ENCODE data around the gene UNC93A.
"Not testable (repeated sequence)": the region's sequence is repeated elsewhere in the genome, so short reads cannot be mapped to it uniquely, and the experiment has no call there.

UNC93A gene

DNA sequence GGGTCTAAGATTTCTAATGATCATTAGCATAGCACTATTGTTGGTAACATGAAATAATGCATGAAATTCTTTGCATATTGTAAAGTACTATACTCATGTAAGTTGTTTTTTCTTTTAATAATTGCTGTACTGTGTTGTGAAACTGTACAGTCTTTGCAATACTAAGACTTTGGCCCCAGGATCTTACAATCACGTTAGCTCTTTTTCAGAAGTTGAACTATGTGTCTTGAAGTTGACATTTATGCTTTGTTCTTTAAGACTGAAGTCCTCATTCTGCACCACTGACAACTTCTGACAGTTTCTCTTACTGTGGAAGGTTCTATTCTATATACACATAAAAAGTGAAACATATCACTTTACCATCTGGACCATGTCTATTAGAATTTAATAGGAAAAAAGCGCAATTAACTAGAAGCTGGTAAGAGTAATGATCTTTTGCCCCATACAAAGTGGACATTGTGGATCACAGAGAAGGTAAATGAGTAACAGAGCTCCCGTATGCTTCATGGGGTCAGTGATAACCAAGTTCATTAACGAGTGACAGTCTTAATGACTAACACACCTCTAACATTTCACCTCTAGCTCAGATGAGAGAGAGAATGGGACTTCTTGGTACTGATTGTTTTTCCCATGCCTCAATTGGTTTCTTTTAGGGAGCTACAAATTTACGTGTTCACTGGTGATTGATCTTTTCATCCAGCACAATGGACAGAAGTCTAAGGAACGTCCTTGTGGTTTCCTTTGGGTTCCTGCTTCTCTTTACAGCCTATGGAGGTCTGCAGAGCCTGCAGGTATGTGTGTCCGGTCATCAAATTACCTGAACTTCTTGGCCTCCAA lies at the start of gene UNC93A:
Gene UNC93A (plus strand): TSS at position 530 of the 837 bp plus-strand sequence. CDS start 175 bp downstream, at position 705.
- TF ChIP-seq POLR2A (IDR thresholded peaks at IDR 0.05; ENCODE audit: extremely low read depth, insufficient read length) (no peak), MYC (IDR thresholded peaks at IDR 0.05; ENCODE audit: low read depth, low read length) (no peak)
- TF ChIP-seq, protein P1, sequence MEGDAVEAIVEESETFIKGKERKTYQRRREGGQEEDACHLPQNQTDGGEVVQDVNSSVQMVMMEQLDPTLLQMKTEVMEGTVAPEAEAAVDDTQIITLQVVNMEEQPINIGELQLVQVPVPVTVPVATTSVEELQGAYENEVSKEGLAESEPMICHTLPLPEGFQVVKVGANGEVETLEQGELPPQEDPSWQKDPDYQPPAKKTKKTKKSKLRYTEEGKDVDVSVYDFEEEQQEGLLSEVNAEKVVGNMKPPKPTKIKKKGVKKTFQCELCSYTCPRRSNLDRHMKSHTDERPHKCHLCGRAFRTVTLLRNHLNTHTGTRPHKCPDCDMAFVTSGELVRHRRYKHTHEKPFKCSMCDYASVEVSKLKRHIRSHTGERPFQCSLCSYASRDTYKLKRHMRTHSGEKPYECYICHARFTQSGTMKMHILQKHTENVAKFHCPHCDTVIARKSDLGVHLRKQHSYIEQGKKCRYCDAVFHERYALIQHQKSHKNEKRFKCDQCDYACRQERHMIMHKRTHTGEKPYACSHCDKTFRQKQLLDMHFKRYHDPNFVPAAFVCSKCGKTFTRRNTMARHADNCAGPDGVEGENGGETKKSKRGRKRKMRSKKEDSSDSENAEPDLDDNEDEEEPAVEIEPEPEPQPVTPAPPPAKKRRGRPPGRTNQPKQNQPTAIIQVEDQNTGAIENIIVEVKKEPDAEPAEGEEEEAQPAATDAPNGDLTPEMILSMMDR (IDR thresholded peaks at IDR 0.05; ENCODE audit: low read depth, low read length) = no peak
- TF ChIP-seq, protein P2, sequence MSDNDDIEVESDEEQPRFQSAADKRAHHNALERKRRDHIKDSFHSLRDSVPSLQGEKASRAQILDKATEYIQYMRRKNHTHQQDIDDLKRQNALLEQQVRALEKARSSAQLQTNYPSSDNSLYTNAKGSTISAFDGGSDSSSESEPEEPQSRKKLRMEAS (IDR thresholded peaks at IDR 0.05; ENCODE audit: low read depth, low read length) = no peak
- no peak within 1 kb of the TSS for H3K4me3 ChIP-seq (ENCODE audit: low read depth, low read length)
- no peak for DNase-seq (ENCODE audit: low read depth)

DNA sequence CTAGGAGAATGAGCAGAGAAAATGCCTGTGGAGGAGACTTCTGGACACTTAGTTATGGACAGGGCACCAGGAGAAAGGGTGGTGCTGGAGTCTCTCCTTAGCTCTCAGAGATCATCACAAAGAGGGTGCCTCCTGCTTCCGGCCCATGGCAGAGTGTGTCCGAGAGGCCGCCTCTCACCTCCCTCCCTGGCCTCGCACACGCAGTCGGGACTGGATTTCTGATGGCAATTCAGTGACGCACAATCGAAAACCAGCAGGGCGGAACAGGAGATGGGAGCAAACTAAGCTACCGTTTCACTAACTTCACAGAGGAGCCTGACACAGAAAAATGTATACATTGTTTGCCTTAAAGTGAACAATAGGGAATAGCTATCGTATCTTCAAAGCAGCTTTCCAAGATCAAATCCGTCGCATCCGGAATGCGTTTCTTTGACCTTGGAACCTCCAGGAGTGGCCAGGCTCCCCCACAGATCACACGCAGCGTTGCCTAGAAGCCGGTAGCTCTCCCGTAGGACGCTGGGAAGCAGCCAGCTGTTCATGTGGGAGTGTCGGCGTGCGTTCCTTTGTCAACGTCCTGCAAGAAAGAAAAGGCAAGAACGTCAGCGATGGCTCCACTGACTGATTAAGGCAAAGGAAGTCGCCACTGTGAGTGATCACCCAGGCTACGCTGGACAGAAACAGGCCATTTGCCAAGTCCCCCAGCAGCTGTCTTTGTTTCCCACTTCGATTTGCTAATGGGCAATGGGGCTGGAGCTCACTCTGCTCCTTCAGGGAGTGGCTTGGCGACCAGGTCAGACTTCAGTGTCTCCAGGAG lies 49.6 kb upstream of the UNC93A start:
- DNase-seq (ENCODE audit: low read depth); H3K4me3 ChIP-seq (ENCODE audit: low read depth, low read length): not testable (repeated sequence)

DNA sequence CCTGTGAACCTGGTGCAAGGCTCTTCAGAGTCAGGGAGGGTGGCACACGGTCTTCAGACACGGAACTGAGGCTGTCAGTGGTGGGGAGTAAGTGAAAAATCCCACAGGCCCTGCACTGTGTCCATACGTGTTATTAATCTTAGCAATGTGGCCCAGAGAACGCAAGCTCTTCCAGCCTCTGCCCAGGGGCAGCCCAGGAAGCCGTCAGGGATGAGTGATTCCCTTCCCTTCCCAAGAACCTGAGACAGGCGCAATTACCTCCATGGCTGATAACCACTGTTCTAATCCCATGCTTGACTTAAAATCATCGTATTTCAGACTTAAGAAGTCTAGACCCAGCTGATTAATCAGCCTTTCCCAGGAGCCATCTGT lies 49.0 kb upstream of the UNC93A start:
- not testable (repeated sequence) for H3K4me3 ChIP-seq (ENCODE audit: low read depth, low read length); DNase-seq (ENCODE audit: low read depth)

DNA sequence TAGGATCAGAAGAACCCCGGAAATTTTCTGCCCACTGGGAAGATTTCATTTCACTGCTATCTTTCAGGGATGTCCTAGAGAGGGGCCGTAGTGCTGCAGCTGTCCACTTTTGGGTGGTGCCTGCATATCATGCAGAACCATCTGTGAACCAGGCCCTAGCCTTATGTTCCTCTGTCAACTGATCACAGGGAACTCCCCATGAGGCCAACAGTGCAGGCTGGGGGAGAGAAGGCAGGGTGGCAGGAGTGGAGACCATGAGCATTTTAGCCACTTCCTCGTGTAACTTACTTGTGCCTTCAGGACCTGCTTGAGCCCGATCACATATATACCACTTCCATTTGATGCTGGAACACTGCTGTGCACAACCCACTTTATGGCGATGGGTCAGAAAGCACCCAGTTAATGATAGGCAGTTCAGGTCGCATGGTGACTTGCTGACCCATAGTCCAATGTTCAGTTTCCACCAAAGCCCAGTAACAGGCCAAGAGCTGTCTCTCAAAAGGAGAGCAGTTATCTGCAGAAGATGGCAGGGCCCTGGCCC lies 48.5 kb upstream of the UNC93A start:
- H3K4me3 ChIP-seq (ENCODE audit: low read depth, low read length); DNase-seq (ENCODE audit: low read depth): not testable (repeated sequence)

DNA sequence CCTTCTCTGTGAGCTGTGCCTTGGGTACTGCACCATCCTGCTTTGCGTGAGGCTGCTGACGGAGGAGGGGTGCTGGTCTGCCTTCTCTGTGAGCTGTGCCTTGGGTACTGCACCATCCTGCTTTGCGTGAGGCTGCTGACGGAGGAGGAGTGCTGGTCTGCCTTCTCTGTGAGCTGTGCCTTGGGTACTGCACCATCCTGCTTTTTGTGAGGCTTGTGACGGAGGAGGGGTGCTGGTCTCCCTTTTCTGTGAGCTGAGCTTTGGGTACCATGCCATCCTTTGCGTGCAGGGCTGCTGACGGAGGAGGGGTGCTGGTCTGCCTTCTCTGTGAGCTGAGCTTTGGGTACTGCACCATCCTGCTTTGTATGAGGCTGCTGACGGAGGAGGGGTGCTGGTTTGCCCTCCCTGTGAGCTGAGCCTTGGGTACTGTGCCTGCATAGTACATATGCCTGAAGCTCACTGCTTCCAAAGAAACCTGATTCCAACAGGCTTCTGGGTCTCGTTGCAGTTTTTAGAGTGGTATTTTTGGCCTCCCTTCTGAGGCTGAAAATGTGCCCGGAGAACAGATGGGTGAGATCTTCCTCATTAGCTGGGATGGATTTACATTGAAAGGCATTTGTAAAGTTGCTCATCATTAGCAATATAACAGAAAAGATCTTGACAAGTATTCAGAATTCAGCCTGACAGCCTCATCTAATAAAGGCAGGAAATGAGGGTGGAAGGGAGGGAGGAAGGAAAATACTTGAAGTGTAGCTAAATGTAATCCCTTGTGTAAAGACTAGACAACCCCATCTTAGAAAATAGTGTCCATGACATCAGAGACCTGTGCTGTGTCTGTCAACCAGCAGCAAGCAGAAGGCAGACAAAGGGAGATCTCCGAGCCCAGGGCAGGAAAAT lies 46.8 kb upstream of the UNC93A start:
- H3K4me3 ChIP-seq (ENCODE audit: low read depth, low read length) = no peak overlapping the region
- no peak for DNase-seq (ENCODE audit: low read depth)
- TF ChIP-seq POLR2A (IDR thresholded peaks at IDR 0.05; ENCODE audit: extremely low read depth, insufficient read length) (no peak), MYC (IDR thresholded peaks at IDR 0.05; ENCODE audit: low read depth, low read length) (no peak)
- TF ChIP-seq, protein P2 (IDR thresholded peaks at IDR 0.05; ENCODE audit: low read depth, low read length) = no peak
- TF ChIP-seq, protein P1 (IDR thresholded peaks at IDR 0.05; ENCODE audit: low read depth, low read length) = no peak

DNA sequence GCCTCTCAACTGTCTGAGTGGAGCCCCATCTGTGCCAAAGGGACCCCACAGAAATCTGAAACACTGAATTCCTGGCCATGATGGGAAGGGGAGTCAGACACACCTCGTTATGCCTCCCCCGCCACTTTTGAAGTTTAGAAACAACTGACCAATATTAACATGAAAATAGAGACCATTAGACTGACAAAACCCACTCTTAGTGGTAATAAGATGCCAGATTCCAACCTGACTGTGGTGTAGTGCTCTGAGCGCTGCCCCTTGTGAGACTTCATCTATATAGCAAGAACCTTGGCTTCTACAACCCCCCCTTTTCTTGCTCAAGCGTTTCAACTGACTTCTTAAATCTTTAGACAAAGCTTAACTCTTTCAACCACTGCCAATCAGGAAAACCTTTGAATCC lies 46.1 kb upstream of the UNC93A start:
- TF ChIP-seq, protein P2 (IDR thresholded peaks at IDR 0.05; ENCODE audit: low read depth, low read length) = no peak
- TF ChIP-seq MYC (IDR thresholded peaks at IDR 0.05; ENCODE audit: low read depth, low read length) = no peak
- TF ChIP-seq, protein P1 (IDR thresholded peaks at IDR 0.05; ENCODE audit: low read depth, low read length) = no peak
- TF ChIP-seq POLR2A (IDR thresholded peaks at IDR 0.05; ENCODE audit: extremely low read depth, insufficient read length) = no peak
- no peak for DNase-seq (ENCODE audit: low read depth)
- H3K4me3 ChIP-seq (ENCODE audit: low read depth, low read length) = no peak overlapping the region

DNA sequence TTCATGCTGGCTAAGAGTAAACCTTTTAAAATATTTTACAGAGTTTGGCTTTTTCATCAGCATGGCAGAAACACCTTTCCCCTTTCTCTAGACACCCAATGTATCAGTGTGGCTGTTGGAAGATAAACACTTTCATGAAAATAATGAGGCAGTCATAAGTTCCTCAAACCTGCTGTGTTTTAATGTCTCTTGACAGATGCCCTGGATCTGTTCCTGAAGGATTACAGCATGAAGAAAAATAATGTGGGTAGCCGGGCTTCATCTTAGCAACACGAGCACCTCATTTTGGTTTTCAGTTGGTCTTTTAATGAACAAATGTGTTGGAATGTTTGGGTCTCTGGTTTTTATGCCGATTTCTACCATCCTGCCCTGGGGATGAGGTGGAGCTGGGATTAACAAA lies 45.5 kb upstream of the UNC93A start:
- DNase-seq (ENCODE audit: low read depth) = no peak
- TF ChIP-seq, protein P2 (IDR thresholded peaks at IDR 0.05; ENCODE audit: low read depth, low read length) = no peak
- TF ChIP-seq, protein P1 (IDR thresholded peaks at IDR 0.05; ENCODE audit: low read depth, low read length) = no peak
- TF ChIP-seq POLR2A (IDR thresholded peaks at IDR 0.05; ENCODE audit: extremely low read depth, insufficient read length) (no peak), MYC (IDR thresholded peaks at IDR 0.05; ENCODE audit: low read depth, low read length) (no peak)
- no peak overlapping the region for H3K4me3 ChIP-seq (ENCODE audit: low read depth, low read length)

Data from NB4 (cell line).